Measurements from ENCODE around the gene SLC22A31.

DNA sequence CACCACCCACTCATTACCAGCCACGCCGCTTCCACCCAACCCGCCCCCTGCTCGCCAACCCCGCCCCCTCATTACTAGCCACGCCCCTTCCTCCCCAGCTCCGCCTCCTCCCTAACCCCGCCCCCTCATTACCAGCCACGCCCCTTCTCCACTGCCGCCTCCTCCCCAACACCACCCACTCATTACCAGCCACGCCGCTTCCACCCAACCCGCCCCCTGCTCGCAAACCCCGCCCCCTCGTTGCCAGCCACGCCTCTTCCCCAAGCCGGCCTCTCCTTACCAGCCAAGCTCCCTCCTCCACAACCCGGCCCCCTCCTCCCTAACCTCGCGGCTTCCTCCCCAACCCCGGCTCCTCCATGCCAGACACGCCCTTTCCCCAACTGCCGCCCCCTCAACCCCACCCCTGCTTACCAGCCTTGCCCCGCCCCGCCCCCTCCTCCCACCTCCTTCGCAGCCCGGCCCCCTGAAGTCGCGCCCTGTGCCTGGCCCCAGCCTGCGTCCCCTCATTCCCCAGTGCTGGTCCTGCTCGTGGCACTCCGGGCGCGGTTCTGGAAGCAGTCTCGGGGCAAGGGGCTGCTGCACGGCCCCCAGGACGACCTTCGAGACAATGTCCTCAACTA, 7.3 kb downstream of the SLC22A31 start:
- no peak for TF ChIP-seq RARB (CRISPR knock-in tag; IDR thresholded peaks at IDR 0.05)
- no peak for TF ChIP-seq ZC3H10 (CRISPR knock-in tag; IDR thresholded peaks at IDR 0.05)
- no peak for TF ChIP-seq CREB5 (CRISPR knock-in tag; IDR thresholded peaks at IDR 0.05; ENCODE audit: low read depth)
- no peak for TF ChIP-seq PATZ1 (CRISPR knock-in tag; IDR thresholded peaks at IDR 0.05; ENCODE audit: borderline replicate concordance)
- no peak for TF ChIP-seq ZNF8 (CRISPR knock-in tag; IDR thresholded peaks at IDR 0.05)
- no peak for TF ChIP-seq ZFP30 (CRISPR knock-in tag; IDR thresholded peaks at IDR 0.05)
